B cell (primary cell): ENCODE results near the gene TPGS2.

ENCODE experiments used
- EZH2 ChIP-seq: IDR thresholded peaks from 2 replicates; pipeline ENCODE4 v1.6.1; 2012; ENCODE audit warnings: borderline replicate concordance, low read depth, mild to moderate bottlenecking, moderate library complexity, low read length; ENCODE audit not compliant: insufficient read depth, poor library complexity, severe bottlenecking
- TF ChIP-seq, protein P1 (sequence below): fragments of 200-600 bp; IDR thresholded peaks from one replicate; pipeline ENCODE4 v1.8.0; 2022; ENCODE audit warnings: antibody characterized with exemption, mild to moderate bottlenecking

DNA sequence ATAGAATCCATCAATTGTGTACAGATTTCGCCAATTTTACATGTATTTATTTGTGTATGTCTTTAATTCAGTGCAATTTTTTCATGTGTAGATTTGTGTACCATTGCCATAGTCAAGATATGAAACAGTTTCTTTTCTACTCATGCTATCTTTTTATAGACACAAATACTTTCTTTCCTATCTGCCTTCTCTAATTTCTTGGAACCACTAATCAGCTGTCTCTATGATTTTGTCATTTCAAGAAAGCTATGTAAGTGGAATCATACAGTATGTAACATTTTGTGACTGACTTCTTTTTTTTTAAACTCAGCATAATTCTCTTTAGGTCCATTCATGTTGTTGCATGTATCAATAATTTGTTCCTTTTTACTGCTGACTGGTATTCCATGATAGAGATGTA is 33.4 kb upstream of the TPGS2 start:
- TF ChIP-seq, protein P1, sequence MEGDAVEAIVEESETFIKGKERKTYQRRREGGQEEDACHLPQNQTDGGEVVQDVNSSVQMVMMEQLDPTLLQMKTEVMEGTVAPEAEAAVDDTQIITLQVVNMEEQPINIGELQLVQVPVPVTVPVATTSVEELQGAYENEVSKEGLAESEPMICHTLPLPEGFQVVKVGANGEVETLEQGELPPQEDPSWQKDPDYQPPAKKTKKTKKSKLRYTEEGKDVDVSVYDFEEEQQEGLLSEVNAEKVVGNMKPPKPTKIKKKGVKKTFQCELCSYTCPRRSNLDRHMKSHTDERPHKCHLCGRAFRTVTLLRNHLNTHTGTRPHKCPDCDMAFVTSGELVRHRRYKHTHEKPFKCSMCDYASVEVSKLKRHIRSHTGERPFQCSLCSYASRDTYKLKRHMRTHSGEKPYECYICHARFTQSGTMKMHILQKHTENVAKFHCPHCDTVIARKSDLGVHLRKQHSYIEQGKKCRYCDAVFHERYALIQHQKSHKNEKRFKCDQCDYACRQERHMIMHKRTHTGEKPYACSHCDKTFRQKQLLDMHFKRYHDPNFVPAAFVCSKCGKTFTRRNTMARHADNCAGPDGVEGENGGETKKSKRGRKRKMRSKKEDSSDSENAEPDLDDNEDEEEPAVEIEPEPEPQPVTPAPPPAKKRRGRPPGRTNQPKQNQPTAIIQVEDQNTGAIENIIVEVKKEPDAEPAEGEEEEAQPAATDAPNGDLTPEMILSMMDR = no peak
- no peak for TF ChIP-seq EZH2
